ENCODE measurements around the gene TRDN.

DNA sequence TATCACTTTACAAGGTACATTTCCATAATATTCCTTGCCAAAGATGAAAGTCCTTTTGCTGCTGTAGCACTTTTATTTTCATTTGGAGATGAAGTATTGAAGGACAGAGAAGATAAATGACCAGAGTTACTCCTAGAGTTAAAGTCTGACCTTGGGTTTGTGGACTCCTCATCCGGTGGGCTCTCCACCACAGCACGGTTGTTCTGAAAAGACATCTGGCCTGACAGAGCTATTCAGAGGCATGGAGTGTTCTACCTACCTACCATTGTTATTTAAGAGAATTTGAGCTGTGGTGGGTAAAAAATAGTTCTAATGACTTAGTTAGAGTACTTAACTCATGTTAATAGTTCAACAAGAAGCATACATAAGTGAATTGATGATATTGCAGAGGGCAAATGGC, 422.3 kb downstream of the TRDN start:
- TF ChIP-seq CTCF (conservative IDR thresholded peaks at IDR 0.05; ENCODE audit: low read length) (no peak), EZH2phosphoT487 (IDR thresholded peaks at IDR 0.05; ENCODE audit: borderline replicate concordance) (no peak)
